Measurements from ENCODE around the gene PCSK5. TPM values are rescaled to one million over a fixed set of nuclear protein-coding genes. Genes with fewer than 3 reads are reported as not detected.

The PCSK5 gene
- polyA plus RNA-seq, 3 donors = 4.8 to 13.0 (median 7.1) TPM

GRCh38 chr9:76221423-76221822, 330.9 kb downstream of the PCSK5 start:
- Histone ChIP-seq H3K27ac (ENCODE audit: low read depth in 1 of 2, low read length in 2 of 2) (no peak overlapping the region), H3K4me3 (replicated peaks in 1 of 3; ENCODE audit: low read depth in 2 of 3, low read length in 3 of 3) (no peak overlapping the region), H3K4me1 (ENCODE audit: control insufficient read depth in 1 of 2, insufficient read depth in 2 of 2, low read length in 2 of 2) (peaks cover 3 to 4% of the 10 kb centered on the region in 2 donors), H3K27me3 (ENCODE audit: control insufficient read depth in 2 of 2, insufficient read depth in 2 of 2, low read length in 2 of 2) (peaks cover 15 to 28% of the 10 kb centered on the region in 2 donors), H2AFZ (ENCODE audit: insufficient read depth, low read depth, low read length, poor library complexity, severe bottlenecking) (no peak overlapping the region), H3K36me3 (replicated peaks in 1 of 2; ENCODE audit: control insufficient read depth in 1 of 2, insufficient read depth in 2 of 2, low read length in 2 of 2) (no peaks in the 10 kb centered on the region), H3K79me2 (ENCODE audit: insufficient read depth, low read length) (no peaks in the 10 kb centered on the region), H3K9me3 (replicated peaks in 1 of 2; ENCODE audit: control insufficient read depth in 1 of 2, insufficient read depth in 1 of 2, low read length in 2 of 2) (no peaks in the 10 kb centered on the region), H4K20me1 (ENCODE audit: insufficient read depth, low read length) (no peaks in the 10 kb centered on the region), H3K9ac (ENCODE audit: insufficient read depth, low read length, poor library complexity, severe bottlenecking) (no peak overlapping the region), H3K4me2 (replicated peaks; ENCODE audit: extremely low read depth, low read length, poor library complexity, severe bottlenecking) (no peak overlapping the region)
- peaks cover 21 to 36% (median 32%) of the 10 kb centered on the region in 3 donors for H3K27me3 Mint-ChIP-seq (ENCODE audit: low read depth in 3 of 3)
- H3K27ac Mint-ChIP-seq = no peak overlapping the region
- WGBS (ENCODE audit: insufficient coverage) = 50% methylated on average over 1 of the region's 6 CpGs
- DNase-seq = no peak
- H3K4me3 Mint-ChIP-seq = no peak overlapping the region
- H3K36me3 Mint-ChIP-seq = no peaks in the 10 kb centered on the region
- peaks cover 0 to 2% (median 0%) of the 10 kb centered on the region in 7 donors for H3K9me3 Mint-ChIP-seq
- intact Hi-C loops (cut with micrococcal nuclease) = no loop called here
- TF ChIP-seq CTCF (IDR thresholded peaks at IDR 0.05) = no peak
- H3K4me1 Mint-ChIP-seq = peaks cover 15% of the 10 kb centered on the region

- no peak overlapping the region for H3K4me3 Mint-ChIP-seq
- H3K36me3 Mint-ChIP-seq = no peaks in the 10 kb centered on the region
- no peak overlapping the region for H3K27ac Mint-ChIP-seq
- no peaks in the 10 kb centered on the region for H3K9me3 ChIP-seq (replicated peaks in 1 of 2; ENCODE audit: control insufficient read depth in 1 of 2, insufficient read depth in 1 of 2, low read length in 2 of 2)
- H3K9ac ChIP-seq (ENCODE audit: insufficient read depth, low read length, poor library complexity, severe bottlenecking) = no peak overlapping the region
- H3K27me3 Mint-ChIP-seq (ENCODE audit: low read depth in 3 of 3) = peaks cover 11 to 18% (median 12%) of the 10 kb centered on the region in 3 donors
- H4K20me1 ChIP-seq (ENCODE audit: insufficient read depth, low read length) = no peaks in the 10 kb centered on the region
- no peaks in the 10 kb centered on the region for H3K9me3 Mint-ChIP-seq
- WGBS (ENCODE audit: insufficient coverage) = no CpG with 5 or more reads among the region's 3 CpGs
- DNase-seq = no peak
- H3K27me3 ChIP-seq (ENCODE audit: control insufficient read depth in 2 of 2, insufficient read depth in 2 of 2, low read length in 2 of 2) = peaks cover 3 to 8% of the 10 kb centered on the region in 2 donors
- no peak overlapping the region for H3K27ac ChIP-seq (ENCODE audit: low read depth in 1 of 2, low read length in 2 of 2)
- no peak overlapping the region for H3K4me3 ChIP-seq (replicated peaks in 1 of 3; ENCODE audit: low read depth in 2 of 3, low read length in 3 of 3)
- H3K79me2 ChIP-seq (ENCODE audit: insufficient read depth, low read length) = no peaks in the 10 kb centered on the region
- H3K4me1 ChIP-seq (ENCODE audit: control insufficient read depth in 1 of 2, insufficient read depth in 2 of 2, low read length in 2 of 2) = no peaks in the 10 kb centered on the region
- no peaks in the 10 kb centered on the region for H3K36me3 ChIP-seq (replicated peaks in 1 of 2; ENCODE audit: control insufficient read depth in 1 of 2, insufficient read depth in 2 of 2, low read length in 2 of 2)
- H2AFZ ChIP-seq (ENCODE audit: insufficient read depth, low read depth, low read length, poor library complexity, severe bottlenecking) = no peak overlapping the region
- H3K4me2 ChIP-seq (replicated peaks; ENCODE audit: extremely low read depth, low read length, poor library complexity, severe bottlenecking) = no peak overlapping the region
- no peak for TF ChIP-seq CTCF (IDR thresholded peaks at IDR 0.05)
- peaks cover 8% of the 10 kb centered on the region for H3K4me1 Mint-ChIP-seq
- intact Hi-C loops (cut with micrococcal nuclease) = no loop called here
Observed at GRCh38 chr9:76223749-76224340, 333.4 kb downstream of the PCSK5 start.
